Activated naive CD4-positive, alpha-beta T cell (primary cell): ENCODE data around the gene AAR2.

Source experiments
- DNase-seq, 4 experiments: peaks; one replicate each; lab custom pipeline; 2025; lab: John Stamatoyannopoulos, UW

The AAR2 gene

DNA sequence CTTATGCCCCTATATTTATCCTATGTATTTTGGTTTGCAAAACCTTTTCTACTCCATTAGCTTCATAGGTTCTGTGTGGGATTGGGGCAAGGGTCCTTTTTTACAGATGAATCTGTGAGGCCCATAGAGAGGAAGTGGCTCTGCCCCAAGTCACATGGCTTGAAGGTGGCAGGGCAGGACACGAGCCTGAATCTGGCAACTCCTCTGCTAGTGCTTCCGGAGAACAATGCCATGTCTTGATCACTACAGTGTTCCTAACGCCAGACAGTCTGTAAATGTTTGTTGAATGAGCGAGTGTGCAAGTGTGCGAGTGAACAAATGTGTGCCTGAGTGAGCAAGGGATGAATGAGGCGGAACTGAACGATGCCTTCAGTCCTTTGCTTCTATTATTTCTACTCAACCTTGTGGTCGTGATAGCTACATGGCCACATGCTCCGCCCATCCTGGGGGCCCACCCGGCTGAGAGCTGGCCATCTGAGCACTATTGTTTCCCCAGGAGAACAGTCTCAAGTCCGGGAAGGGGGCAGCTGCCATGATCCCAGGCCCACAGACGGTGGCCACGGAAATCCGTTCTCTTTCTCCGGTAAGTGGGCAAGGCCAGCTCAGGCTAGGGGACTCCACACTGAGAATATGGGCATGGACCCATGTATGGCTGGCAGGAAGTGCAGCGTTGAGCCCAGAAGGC is 17.8 kb upstream of the AAR2 start:
- no peak for DNase-seq

DNA sequence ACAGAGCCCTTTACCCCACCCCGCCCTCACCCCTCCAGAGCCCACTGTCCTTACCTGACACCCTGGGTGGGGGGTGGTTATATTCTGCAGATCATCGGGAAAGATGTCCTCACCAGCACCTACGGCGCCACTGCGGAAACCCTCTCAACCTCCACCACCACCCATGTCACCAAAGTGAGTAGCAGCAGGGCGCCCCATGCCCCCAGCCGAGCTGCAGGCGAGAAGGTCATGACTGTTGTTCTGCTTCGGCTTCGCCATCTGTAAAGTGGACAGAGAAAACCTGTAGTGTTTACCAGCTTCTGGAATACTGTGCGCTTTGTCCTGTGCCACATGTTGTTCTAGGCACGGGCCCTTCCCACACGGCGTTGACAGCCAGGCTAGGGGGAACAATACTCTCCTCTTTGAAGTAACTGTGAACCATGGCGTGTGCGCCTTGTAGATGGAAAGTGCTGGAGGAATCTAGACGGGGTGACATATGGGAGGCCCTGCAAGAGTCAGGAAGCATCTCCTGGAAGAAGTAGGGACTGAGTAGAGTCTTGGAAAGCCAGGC is 16.5 kb upstream of the AAR2 start:
- DNase-seq, result no peak

DNA sequence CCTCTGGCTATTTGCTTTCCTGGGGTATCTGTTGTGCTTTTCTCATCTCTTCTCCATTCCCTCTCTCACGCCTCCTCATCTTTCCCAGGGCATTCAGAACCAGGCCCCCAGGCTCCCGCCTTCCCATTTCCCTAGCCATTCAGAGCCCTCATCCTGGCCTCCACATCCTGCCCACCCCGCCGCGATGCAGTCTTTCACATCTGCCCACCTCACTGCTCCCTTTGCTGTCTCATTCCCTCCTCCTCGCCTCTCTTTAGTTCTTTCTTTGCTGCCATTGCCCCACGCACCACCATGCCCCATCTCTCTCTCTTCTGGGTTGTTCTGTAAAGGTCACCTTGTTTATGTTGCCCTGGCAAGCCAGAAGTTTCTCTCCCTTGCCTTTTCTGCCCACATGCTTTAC is 10.6 kb upstream of the AAR2 start:
- no peak for DNase-seq

DNA sequence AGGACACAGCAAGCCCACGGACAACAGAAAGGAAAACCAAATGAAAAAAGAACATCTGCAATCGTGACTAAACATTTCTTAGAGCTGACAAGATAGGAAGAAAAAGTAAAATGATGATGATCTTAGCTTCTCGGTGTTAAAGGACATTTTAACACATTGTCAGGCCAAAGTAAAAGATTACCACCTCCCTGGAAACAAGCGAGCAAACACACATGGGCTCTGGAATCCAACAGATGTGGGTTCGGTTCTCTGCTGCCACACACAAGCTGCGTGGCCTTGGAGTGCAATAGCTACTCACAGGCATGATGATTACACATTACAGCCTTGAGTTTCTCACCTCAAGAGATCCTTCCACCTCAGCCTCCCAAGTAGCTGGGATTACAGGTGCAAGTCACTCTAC is 7.5 kb upstream of the AAR2 start:
- no peak for DNase-seq

DNA sequence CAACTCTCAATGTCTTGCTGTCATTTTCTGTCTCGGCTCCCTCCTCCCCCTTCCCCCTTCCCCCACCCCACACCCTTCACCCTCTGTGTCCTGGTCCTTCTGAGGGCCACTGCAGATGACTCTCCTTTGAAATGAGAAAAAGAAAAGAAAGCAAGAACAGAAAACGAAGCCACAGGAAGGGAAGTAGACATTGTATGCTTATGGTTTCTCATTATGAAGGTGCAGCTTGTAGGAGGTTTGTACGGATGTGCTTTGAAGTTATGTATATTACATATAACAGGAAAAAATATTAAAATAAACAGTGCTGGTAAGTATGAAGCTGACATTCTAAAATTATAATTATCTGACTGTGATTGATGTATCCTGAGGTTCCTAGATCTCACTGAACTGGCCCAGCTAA is 6.3 kb upstream of the AAR2 start:
- no peak for DNase-seq

DNA sequence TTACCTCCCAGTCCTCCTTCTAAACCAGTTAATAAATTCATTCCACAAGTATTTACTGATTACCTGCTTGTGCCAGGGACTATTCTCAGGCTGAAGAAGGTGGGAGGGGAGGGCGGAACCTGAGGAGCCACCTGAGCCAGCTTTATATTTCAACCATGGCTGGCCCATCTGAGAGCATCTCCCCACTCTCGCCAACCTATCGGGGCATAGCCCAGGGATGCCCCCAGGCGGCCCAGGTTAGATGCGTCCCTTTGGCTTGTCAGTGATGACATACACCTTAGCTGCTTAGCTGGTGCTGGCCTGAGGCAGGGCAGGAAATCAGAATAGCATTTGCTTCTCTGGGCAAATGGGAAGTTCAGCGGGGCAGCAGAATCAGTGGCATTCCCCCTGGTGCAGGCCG is 4.9 kb upstream of the AAR2 start:
- DNase-seq, result no peak

DNA sequence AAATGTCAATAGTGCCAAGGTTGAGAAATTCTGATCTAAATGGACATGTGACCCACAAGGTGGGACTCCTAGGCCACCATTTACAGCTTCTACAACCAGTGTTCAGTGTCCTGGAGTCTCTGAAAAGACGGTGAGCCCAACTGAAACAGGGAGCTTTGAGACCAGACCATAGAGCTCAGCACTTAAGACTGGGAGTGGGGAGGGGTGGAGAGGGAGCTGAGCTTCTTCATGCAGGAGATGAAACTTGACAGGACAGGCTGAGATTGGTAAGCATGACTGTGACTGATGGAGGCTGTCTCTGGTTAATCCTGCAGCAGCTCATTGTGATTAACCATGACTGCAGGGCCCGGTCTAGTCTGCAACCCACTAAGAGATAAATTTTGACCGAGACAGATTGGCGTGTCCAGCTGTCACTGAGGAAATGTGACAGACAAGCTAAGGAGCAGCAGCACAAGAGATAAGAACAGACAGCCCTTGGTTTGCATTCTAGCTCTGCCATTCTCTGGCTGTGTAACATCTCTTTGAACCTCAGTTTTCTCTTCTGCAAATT is 1.4 kb upstream of the AAR2 start:
- DNase-seq, result no peak

DNA sequence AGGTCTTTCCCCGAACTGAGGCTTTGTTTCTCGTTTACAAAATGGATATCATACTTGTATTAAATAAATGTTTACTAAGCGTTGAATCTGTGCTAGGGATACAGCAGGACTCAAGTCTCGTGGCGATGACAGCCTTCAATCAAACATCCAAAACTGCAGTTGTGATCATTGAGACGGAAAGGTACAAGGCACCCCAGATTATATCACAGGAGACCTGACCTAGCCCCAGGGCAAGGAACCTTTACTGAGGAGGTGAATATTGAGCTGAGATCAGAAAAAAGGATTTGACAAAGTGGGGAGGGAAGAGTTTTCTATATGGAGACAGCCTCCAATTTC is 476 bp downstream of the AAR2 start:
- no peak for DNase-seq

DNA sequence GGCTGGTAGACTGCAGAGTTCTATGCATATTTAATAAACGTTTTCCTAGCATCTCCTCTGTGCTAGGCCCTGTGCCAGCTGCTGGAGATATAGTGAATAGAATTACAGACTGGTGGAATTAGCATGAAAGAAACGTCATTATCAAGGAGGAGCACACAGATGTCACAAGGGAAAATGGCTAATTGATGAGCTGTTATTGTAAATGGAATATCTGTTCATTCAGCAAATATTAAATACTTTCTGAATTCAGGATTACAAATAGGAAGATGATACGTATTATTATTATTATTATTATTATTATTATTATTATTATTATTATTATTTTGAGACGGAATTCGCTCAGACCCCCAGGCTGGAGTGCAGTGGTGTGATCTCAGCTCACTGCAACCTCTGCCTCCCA is 1.2 kb downstream of the AAR2 start:
- DNase-seq, result no peak

DNA sequence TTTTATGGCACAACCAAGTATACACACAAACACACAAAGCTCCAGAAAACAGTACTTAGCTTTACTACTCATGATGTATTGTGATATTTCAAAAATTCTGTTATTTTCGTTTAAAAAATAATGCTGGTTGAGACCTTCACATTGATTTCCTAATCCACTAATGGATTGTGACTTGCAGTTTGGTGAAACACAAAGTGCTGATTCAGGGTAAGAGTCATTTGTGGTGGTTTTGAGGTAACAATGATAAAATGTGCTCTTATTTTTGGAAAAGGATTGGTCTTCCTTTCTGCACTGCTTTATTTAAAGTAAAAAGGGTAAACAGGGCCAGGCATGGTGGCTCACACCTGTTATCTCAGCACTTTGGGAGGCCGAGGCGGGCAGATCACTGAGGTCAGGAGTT is 1.9 kb downstream of the AAR2 start:
- no peak for DNase-seq

DNA sequence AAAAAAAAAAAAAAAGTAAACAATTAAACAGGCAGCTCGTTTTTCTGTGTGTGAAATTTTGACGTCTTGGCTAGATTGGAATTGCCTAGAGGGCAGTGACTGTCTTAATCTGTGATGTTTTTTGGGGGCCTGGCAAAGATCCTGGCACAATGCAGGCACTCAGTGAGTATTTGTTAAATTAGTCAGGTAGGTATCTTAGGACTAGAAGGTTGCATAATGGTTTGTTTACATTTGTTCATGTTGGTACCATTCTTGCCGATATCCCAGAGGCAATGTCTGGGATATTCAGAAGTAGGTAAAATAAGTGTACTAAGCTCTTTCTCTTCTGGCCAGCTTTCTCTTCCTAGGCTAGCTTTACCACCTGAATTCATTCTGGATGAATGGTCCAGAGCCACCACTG is 2.5 kb downstream of the AAR2 start:
- DNase-seq, result no peak

DNA sequence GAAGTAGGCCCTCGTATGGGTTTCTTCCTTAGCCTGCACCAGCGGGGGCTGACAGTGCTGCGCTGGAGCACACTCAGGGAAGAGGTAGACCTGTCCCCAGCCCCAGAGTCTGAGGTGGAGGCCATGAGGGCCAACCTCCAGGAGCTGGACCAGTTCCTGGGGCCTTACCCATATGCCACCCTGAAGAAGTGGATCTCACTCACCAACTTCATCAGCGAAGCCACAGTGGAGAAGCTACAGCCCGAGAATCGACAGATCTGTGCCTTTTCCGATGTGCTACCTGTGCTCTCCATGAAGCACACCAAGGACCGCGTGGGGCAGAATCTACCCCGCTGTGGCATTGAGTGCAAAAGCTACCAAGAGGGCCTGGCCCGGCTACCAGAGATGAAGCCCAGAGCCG is 3.8 kb downstream of the AAR2 start:
- no peak for DNase-seq

DNA sequence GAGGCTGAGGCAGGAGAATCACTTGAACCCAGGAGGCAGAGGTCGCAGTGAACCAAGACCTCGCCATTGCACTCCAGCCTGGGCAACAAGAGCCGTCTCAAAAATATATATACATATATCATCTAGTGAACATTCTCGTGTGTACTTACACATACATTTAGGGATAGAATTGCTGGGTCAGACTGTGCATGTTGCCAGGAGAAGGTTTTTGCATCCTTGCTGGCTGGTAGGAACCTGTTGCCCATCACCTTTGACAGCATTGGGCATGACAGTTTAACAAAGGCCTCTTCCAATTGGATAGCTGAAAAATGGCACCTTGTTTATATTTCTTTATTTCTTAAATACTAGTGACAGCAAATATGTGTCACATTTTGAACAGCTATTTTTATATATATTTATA is 5.4 kb downstream of the AAR2 start:
- no peak for DNase-seq

DNA sequence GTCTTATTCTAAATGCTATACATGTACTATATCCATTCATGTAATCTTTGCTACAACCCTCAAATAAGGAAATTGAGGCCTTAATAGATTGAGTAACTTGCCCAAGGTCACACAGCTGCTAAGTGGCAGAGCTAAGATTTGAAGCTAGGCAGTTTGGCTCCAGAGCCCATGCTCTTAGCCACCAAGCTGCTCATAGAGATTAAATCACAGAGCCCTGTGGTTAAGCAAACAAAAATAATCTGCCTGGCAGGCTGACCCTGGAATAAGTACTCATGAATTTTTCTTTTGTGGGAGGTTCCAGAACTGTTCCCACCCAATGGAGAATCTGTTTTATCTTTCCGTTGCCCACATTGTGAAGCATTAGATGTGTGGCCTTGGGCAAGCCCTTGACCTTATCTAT is 7.4 kb downstream of the AAR2 start:
- DNase-seq, result no peak

DNA sequence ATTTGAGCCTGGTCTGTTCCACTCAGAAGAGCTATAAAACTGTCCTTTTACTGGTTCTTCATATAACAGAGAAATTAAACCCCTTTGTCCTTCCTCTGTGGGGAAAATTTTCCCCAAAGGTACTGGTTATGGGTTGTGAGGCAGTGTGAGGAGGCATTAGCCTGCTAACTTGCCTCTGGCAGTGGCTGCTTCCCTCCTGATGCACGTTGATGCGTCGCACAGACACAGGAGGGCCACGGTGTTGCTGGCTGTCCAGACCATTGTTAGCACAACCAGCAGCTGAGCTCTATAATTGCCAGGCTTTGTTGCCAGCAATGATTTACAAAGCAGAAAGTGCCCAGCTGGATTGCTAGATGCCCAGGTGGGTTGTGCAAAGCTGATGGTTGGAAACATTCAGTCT is 10.1 kb downstream of the AAR2 start:
- no peak for DNase-seq

DNA sequence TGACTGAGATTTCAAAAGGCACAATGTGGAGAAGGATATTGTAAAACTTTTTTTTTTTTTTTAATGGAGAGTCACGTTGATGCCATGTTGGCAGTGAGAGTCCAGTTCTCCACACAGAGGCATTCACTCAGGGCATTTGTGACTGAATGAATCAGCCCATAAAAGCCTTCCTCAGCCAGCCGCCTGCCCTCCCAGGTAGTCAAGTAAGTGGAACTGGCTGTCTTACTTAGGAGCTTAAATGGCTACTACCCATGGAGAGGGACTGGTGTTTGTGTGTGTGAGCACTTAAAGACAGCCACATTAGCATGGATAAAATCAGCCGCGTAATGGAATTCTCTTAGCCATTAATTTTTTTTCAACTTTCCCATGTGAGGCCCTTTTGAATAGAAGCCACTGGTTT is 12.6 kb downstream of the AAR2 start:
- DNase-seq, result no peak

DNA sequence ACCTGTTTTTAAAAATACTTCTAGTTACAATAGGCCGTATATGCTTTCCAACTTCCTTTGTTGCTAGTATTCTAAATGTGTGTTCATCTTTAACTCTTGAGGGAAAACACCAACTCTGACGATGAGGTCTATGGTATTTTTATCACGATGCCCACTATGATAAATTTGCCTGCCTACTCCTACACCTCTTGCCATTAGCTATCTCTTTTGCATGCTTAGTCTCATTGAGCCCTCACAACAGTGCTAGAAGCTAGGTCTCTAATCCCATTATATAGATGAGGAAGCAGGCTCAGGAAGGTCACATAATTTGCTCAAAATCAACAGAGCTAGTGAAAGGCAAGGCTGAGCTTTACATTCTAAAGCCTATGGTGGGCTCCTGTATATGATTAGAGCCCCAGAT is 13.2 kb downstream of the AAR2 start:
- DNase-seq, result no peak

DNA sequence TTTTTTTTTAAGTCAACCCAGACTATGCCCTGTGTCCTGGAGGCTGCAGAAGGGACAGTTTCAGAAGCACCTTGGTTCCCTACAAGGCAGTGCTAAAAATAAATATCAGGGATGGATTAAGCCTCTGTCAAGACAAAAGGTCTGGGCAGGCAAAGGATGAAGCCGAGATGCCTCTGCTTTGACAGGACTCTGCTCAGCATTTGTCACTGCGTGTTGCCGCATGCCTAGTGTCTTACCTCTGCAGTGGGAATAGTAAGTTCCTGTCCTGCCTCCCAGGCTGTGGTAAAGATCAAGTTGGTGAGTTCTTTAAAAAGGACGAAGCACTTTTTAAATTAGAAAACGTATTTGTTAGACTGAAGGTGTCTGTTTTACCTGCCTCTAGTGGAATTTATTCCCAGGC is 15.1 kb downstream of the AAR2 start:
- DNase-seq, result no peak

DNA sequence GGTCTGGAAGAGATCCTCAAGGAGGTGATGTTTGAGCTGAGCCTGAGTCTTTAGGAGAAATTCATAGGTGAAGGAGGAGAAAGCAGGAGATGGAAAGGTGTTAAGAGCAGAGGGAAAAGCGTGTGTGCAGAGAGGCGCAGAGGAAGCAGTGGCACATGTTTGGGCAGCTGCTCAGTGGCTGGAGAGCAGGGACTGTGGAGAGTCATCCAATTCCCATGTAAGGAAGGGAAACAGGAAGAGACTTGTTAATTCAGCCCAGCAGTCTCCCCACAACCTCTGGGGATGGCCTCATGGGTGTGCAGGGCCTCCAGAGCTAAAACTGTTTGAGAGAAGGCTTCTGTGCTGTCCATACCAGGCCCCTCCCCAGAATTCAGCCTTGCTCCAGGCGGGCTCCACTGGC is 16.2 kb downstream of the AAR2 start:
- DNase-seq, result no peak

DNA sequence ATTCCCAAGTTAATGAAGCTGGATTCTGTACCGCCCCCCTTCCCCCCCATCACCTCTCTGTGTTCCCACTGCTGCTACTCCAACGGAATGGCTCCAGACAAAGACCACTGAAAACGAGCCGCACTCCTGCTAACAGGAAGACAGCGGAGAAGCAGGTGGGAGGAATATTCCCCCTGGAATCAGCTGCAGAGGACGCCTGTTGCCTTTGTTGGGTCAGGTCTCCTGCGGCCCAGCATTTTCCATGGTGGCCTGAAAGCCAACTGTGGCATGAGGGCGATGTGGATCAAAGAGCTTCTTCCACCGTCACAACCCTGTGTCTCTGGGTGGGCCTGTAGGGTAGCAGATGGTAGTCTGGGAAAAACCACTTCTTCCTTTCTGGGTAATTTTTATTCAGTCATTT is 16.8 kb downstream of the AAR2 start:
- no peak for DNase-seq

DNA sequence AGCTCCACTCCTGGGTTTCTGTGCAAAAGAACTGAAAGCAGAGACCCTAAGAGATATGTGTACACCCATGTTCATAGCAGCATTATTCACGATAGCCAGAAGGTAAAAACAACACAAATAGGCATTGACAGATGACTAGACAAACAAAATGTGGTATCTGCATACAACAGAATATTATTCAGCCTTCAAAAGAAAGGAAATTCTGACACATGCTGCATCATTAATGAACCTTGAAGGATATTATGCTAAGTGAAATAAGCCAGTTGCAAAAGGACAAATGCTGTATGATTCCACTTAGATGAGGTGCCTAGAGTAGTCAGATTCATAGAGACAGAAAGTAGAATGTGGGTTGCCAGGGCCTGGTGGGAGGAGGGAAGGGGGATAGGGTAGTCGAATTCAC is 17.8 kb downstream of the AAR2 start:
- no peak for DNase-seq

DNA sequence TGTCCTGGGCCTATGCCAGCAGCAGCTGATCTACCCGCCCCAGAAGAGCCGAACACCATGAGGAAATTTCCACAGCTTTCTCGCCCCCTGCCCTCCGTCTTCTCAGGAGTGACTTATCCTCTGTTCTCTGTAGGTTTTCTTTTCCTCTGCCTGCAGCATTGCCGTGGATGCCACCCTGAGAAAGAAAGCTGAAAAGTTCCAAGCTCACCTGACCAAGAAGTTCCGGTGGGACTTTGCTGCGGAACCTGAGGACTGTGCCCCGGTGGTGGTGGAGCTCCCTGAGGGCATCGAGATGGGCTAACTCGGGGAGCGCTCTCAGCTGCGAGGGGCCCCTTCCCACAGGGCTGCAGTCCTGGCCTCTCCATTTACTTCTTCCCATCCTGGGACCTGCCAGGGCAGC is 19.2 kb downstream of the AAR2 start:
- DNase-seq, result no peak

DNA sequence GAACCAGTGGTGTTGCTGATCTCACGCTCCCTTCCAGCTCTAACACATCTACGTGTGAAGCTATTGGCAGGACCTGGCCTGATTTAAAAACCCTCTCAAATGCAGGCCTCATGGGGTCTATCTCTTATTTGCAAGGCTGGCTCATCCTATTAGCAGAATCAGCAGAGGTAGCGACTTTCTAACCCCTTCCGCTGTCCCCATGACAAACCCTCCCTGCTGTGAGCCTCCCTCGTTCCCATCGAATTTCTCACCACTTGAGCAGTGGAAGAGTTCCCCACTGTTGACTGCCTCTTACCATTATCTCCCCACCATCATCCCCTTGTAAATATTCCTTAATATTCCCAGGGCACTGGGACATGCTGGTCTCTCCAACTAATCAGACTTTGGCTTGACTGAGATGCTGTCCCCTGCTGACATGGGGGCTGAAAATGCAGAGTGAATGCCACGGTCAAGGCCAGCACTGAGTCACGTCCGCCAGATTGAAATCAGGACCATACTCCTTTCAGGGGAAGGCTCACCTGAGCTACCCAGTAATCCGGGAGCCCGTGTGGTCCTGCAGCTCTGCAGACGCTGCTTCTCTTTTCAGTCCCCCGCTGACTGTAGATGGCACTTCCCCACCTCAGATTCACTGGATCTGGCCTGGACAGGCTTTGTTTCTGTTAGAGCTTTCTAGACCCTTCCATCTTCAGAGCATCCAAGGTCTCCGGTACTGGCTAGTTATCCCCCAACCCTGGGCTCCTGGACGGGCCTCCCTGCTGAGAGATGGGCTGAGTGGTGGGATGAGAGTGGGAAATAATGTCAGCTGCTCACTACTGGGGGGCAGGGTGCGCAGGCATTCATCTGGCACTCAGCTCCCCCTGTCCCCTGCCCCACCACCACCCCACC is 23.1 kb downstream of the AAR2 start:
- DNase-seq, result no peak
